DOHH2 (cell line): ENCODE measurements around the gene UCHL3.

Source experiments
- H3F3A ChIP-seq: fragments of 200-600 bp; sonication (generic), shearing (Covaris generic); 2 replicates; pipeline ENCODE4 v1.6.0; 2016; ENCODE audit warnings: antibody characterized with exemption, mild to moderate bottlenecking; ENCODE audit not compliant: control insufficient read depth, insufficient read depth
- H3K27ac ChIP-seq: fragments of 200-600 bp; sonication (generic); 2 replicates; pipeline ENCODE4 v1.5.1; 2014; ENCODE audit warnings: low read depth, mild to moderate bottlenecking, low read length, moderate library complexity
- H3K27me3 ChIP-seq: fragments of 200-600 bp; sonication (generic); 2 replicates; pipeline ENCODE4 v1.6.1; 2014; ENCODE audit warnings: mild to moderate bottlenecking, low read length, mixed read lengths; ENCODE audit not compliant: control insufficient read depth
- H3K36me3 ChIP-seq: fragments of 200-600 bp; sonication (generic); 2 replicates; pipeline ENCODE4 v1.6.1; 2014; ENCODE audit warnings: mild to moderate bottlenecking, low read length, moderate library complexity, mixed read lengths; ENCODE audit not compliant: control insufficient read depth
- H3K4me1 ChIP-seq: fragments of 200-600 bp; sonication (generic); 2 replicates; pipeline ENCODE4 v1.6.1; 2014; ENCODE audit warnings: mild to moderate bottlenecking, low read length, mixed read lengths; ENCODE audit not compliant: control insufficient read depth
- H3K4me2 ChIP-seq: fragments of 200-600 bp; sonication (generic); 2 replicates; pipeline ENCODE4 v1.6.0; 2014; ENCODE audit warnings: mild to moderate bottlenecking, low read length, moderate library complexity
- H3K4me3 ChIP-seq: fragments of 200-600 bp; sonication (generic); 2 replicates; pipeline ENCODE4 v1.5.1; 2014; ENCODE audit warnings: mild to moderate bottlenecking, low read length, mixed read lengths
- H3K79me2 ChIP-seq: fragments of 200-600 bp; sonication (generic); 2 replicates; pipeline ENCODE4 v1.6.1; 2014; ENCODE audit warnings: mild to moderate bottlenecking, low read length, mixed read lengths; ENCODE audit not compliant: control insufficient read depth
- H3K9me2 ChIP-seq: fragments of 200-600 bp; sonication (generic); replicated peaks from 2 replicates; pipeline ENCODE4 v1.6.1; 2014; ENCODE audit warnings: mild to moderate bottlenecking, low read length, mixed read lengths; ENCODE audit not compliant: control insufficient read depth
- H3K9me3 ChIP-seq: fragments of 200-600 bp; sonication (generic); 2 replicates; pipeline ENCODE4 v1.6.1; 2014; ENCODE audit warnings: antibody characterized with exemption, low read length, mixed read lengths; ENCODE audit not compliant: control insufficient read depth, insufficient read depth
- H4K20me1 ChIP-seq: fragments of 200-600 bp; sonication (generic); 2 replicates; pipeline ENCODE4 v1.6.0; 2014; ENCODE audit warnings: low read depth, mild to moderate bottlenecking, antibody characterized with exemption, low read length, moderate library complexity; ENCODE audit not compliant: control insufficient read depth, insufficient read depth
- CTCF ChIP-seq: fragments of 200-600 bp; sonication (generic); IDR thresholded peaks from one replicate; pipeline ENCODE4 v1.5.1; 2014; ENCODE audit warnings: antibody characterized with exemption, mild to moderate bottlenecking, low read depth, low read length; ENCODE audit not compliant: poor library complexity, severe bottlenecking
- EZH2phosphoT487 ChIP-seq: fragments of 200-600 bp; sonication (generic); IDR thresholded peaks from 2 replicates; pipeline ENCODE4 v1.6.1; 2017; ENCODE audit warnings: borderline replicate concordance, mild to moderate bottlenecking, antibody characterized with exemption, low read length, moderate library complexity, mixed read lengths

Gene UCHL3

DNA sequence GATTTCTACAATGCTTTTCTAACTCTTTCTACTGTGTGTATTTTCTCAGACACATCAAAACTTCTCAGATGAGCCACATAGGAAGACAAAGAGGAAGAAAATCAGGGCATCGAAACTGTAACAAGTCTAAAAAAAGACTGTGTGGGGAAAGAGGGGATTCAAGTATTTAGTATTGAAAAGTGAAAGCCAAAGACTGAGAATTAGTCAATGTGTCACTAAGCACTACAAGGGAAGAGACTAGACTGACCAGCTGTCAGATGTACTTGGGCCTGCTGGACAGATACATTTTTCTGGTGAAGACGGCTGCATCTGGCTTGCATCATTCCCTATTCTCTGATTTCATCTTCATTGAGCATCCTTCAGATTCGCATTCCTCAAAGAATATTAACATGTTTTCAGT is 37.3 kb upstream of the UCHL3 start:
- H3K36me3 ChIP-seq: no peaks in the 10 kb centered on the region
- H3K4me3 ChIP-seq: no peak overlapping the region
- H3K9me2 ChIP-seq: no peaks in the 10 kb centered on the region
- H4K20me1 ChIP-seq: no peaks in the 10 kb centered on the region
- no peak for TF ChIP-seq CTCF
- TF ChIP-seq EZH2phosphoT487: no peak
- peak overlapping the region; percentile 39 for H3K4me2 ChIP-seq
- H3F3A ChIP-seq: 0 out of 2 replicates have a peak, but pooled peaks cover 5% of the 10 kb centered on the region
- H3K27ac ChIP-seq: no peak overlapping the region
- peaks cover 4% of the 10 kb centered on the region; the same call in 1 of the 2 replicates for H3K9me3 ChIP-seq
- no peaks in the 10 kb centered on the region for H3K27me3 ChIP-seq
- H3K79me2 ChIP-seq: no peaks in the 10 kb centered on the region
- peaks cover 12% of the 10 kb centered on the region for H3K4me1 ChIP-seq

GRCh38 chr13:75513271-75513670 is 36.3 kb upstream of the UCHL3 start:
- no peaks in the 10 kb centered on the region for H3K36me3 ChIP-seq
- no peak overlapping the region for H3K27ac ChIP-seq
- no peak overlapping the region for H3K4me2 ChIP-seq
- no peak overlapping the region for H3K4me3 ChIP-seq
- no peaks in the 10 kb centered on the region for H3K9me2 ChIP-seq
- TF ChIP-seq CTCF: no peak
- TF ChIP-seq EZH2phosphoT487: no peak
- no peaks in the 10 kb centered on the region for H4K20me1 ChIP-seq
- H3K27me3 ChIP-seq: no peaks in the 10 kb centered on the region
- peaks cover 8% of the 10 kb centered on the region for H3K4me1 ChIP-seq
- H3F3A ChIP-seq: 0 out of 2 replicates have a peak, but pooled peaks cover 5% of the 10 kb centered on the region
- peaks cover 4% of the 10 kb centered on the region; the same call in 1 of the 2 replicates for H3K9me3 ChIP-seq
- H3K79me2 ChIP-seq: no peaks in the 10 kb centered on the region

DNA sequence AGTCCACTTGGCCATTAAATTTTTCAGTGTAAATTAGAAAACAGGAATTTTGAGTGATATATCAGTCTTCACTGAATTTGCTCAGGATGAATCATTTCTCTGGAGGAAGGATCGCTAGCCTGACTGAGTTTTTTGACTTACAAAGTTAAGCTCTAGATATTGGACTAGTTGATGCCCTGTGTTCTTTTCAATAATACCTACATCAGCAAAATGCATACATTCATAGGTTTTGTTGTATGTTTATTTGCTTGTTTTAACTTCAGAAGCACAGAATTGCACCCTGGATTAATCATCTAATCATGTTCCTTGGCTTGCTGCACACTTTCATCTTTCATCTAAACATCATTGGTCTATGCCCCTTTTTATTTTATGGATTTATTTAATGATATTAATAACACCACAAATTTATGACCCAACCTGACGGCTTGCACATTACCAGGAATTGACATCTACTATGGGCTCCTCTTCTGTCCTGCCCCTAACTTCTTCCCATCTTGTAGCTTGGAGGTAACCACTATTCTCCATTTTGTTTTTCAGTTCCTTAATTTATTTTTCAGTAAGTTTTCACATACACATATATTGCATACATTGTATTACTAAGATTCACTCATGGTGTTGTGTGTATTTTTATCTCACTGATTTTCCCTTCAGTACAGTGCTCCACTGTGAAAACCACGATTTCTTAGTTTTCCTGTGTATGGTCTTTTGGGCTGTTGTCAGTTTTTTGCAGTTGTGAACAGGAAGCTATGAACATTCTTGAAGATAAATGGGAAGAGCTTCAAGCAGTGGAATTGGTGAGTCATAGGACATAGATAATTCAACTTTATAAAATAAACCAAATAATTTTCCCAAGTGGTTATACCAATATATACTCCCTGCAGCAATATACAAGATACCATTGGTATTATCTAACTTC is 35.3 kb upstream of the UCHL3 start:
- Histone ChIP-seq H3K4me2 (no peak overlapping the region), H3K27me3 (no peaks in the 10 kb centered on the region), H3K9me2 (no peaks in the 10 kb centered on the region), H3K36me3 (no peaks in the 10 kb centered on the region), H3K27ac (no peak overlapping the region), H3F3A (0 out of 2 replicates have a peak, but pooled peaks cover 1% of the 10 kb centered on the region), H3K4me3 (no peak overlapping the region), H3K79me2 (no peaks in the 10 kb centered on the region), H4K20me1 (no peaks in the 10 kb centered on the region), H3K9me3 (peaks cover 4% of the 10 kb centered on the region; the same call in 1 of the 2 replicates), H3K4me1 (peaks cover 8% of the 10 kb centered on the region)
- TF ChIP-seq CTCF (no peak), EZH2phosphoT487 (no peak)
